Neural progenitor cell (in vitro differentiated cells): Measurements from ENCODE around the gene RTN4RL1. TPM values are rescaled to one million over a fixed set of nuclear protein-coding genes. Genes with fewer than 3 reads are reported as not detected.

Experiments
- DNase-seq: peaks from one replicate; pipeline ENCODE4 v3.0.0-alpha.2; 2016; ENCODE audit warnings: low spot score
- H2AFZ ChIP-seq: fragments of 200-600 bp; sonication (generic); replicated peaks from 2 replicates; pipeline ENCODE4 v1.6.1; 2016; ENCODE audit warnings: antibody characterized with exemption
- H3F3A ChIP-seq: fragments of 200-600 bp; sonication (generic); 2 replicates; pipeline ENCODE4 v1.6.1; 2016; ENCODE audit warnings: antibody characterized with exemption, low read depth
- H3K27ac ChIP-seq: fragments of 200-600 bp; sonication (generic); 2 replicates; pipeline ENCODE4 v1.5.1; 2016; ENCODE audit warnings: mild to moderate bottlenecking
- H3K27me3 ChIP-seq: fragments of 200-600 bp; sonication (generic); 2 replicates; pipeline ENCODE4 v1.6.1; 2016; ENCODE audit warnings: mild to moderate bottlenecking, moderate library complexity
- H3K36me3 ChIP-seq: fragments of 200-600 bp; sonication (generic); 2 replicates; pipeline ENCODE4 v1.5.1; 2016
- H3K4me1 ChIP-seq: fragments of 200-600 bp; sonication (generic); 2 replicates; pipeline ENCODE4 v1.6.1; 2016; ENCODE audit warnings: mixed run types
- H3K4me2 ChIP-seq: fragments of 200-600 bp; sonication (generic); 2 replicates; pipeline ENCODE4 v1.6.1; 2016
- H3K4me3 ChIP-seq: fragments of 200-600 bp; sonication (generic); 2 replicates; pipeline ENCODE4 v1.5.1; 2016
- H3K79me2 ChIP-seq: fragments of 200-600 bp; sonication (generic); 2 replicates; pipeline ENCODE4 v1.6.1; 2016; ENCODE audit warnings: low read depth
- H3K9ac ChIP-seq: fragments of 200-600 bp; sonication (generic); 2 replicates; pipeline ENCODE4 v1.6.1; 2016
- H3K9me3 ChIP-seq: fragments of 200-600 bp; sonication (generic); 2 replicates; pipeline ENCODE4 v1.5.1; 2016; ENCODE audit warnings: low read depth
- H4K20me1 ChIP-seq: fragments of 200-600 bp; sonication (generic); 2 replicates; pipeline ENCODE4 v1.6.1; 2016; ENCODE audit warnings: low read depth
- H3K27ac Mint-ChIP-seq: 3 replicates; pipeline ENCODE4 v1.8.0; 2021; ENCODE audit warnings: mixed read lengths
- H3K27me3 Mint-ChIP-seq: 2 replicates; pipeline ENCODE4 v1.8.0; 2022; ENCODE audit warnings: low read depth, mild to moderate bottlenecking, inconsistent platforms, moderate library complexity, mixed read lengths; ENCODE audit not compliant: insufficient read depth
- H3K36me3 Mint-ChIP-seq: 3 replicates; pipeline ENCODE4 v1.8.0; 2021; ENCODE audit warnings: mixed read lengths
- H3K4me1 Mint-ChIP-seq: 3 replicates; pipeline ENCODE4 v1.8.0; 2021; ENCODE audit warnings: mixed read lengths
- H3K4me3 Mint-ChIP-seq: 3 replicates; pipeline ENCODE4 v1.8.0; 2021; ENCODE audit warnings: mild to moderate bottlenecking, moderate library complexity, mixed read lengths
- H3K9me3 Mint-ChIP-seq: 3 replicates; pipeline ENCODE4 v1.8.0; 2020; ENCODE audit warnings: mixed read lengths
- EZH2 ChIP-seq: fragments of 200-600 bp; sonication (generic); IDR thresholded peaks from 2 replicates; pipeline ENCODE4 v1.6.1; 2017; ENCODE audit warnings: antibody characterized with exemption, mild to moderate bottlenecking, moderate library complexity
- EZH2phosphoT487 ChIP-seq: fragments of 200-600 bp; sonication (generic); IDR thresholded peaks from 2 replicates; pipeline ENCODE4 v1.6.1; 2017; ENCODE audit warnings: antibody characterized with exemption
- total RNA-seq: library from RNA; depleted of rRNA; stranded (reverse); fragments of >200 nt; gene quantifications from 2 replicates; pipeline ENCODE4 v1.2.3, GENCODE V29; 2015; ENCODE audit warnings: low replicate concordance
- TF ChIP-seq, protein P1 (sequence below): fragments of 200-600 bp; sonication (generic); IDR thresholded peaks from 2 replicates; pipeline ENCODE4 v1.5.1; 2017; ENCODE audit warnings: antibody characterized with exemption, mild to moderate bottlenecking

Gene RTN4RL1
- total RNA-seq, 1 donor from 2014 or later: 3.4 TPM

DNA sequence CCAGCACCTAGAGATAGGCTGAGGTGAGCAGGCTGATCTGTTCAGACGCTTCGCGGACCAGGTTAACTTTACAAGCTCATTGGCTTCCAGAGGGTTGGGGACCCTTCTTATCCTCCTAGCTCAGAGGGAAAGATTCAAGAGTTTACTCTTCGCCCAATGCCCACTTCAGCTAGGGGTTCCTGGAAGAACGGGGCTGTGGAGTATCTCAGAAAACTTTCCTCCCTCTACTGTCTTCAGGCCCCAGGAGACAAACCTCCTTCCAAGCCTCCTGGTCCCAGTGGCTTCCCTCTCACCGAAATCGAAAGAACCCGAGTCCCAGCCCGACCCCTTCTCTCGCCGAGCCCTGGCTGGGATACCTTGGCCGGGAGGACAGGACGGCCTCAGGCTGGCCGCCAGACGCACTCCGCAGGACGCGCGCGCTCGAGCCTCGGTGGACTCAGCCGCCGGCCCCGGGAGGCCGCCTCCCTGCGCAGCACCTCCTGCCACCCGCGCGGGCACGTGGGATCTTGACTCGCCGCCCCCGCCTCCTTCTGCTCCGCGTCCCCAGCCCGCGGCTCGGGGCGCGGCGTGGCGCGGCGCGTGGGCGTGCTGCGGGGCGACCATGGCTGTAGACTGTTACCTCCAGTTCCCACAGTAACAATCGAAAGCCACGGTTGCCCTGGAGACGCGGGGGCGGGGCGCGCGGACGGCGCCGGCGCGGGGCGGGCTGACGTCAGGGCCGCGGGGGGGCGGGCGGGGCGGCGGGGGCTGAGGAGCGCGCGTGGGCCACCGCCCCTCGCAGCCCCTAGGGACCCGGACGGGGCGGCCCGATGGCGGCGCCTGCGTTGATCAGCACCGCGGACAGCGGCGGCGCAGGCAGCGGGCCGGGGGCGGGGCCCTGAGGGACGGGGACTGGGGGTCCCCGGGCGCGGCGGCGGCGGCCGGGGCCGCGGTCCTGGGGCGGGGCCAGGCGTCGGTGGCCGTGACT is 24.5 kb upstream of the RTN4RL1 start:
- Histone ChIP-seq H3K27me3 (peaks cover 81% of the 10 kb centered on the region), H3K9ac (no peak overlapping the region), H2AFZ (peak overlapping the region; percentile 34), H4K20me1 (peaks cover 45% of the 10 kb centered on the region), H3F3A (peaks cover 35% of the 10 kb centered on the region), H3K4me3 (peak overlapping the region; percentile 75), H3K36me3 (no peaks in the 10 kb centered on the region), H3K27ac (no peak overlapping the region), H3K4me2 (peak overlapping the region; percentile 100), H3K79me2 (no peaks in the 10 kb centered on the region), H3K4me1 (peaks cover 6% of the 10 kb centered on the region), H3K9me3 (no peaks in the 10 kb centered on the region)
- Mint-ChIP-seq H3K4me1 (peaks cover 32% of the 10 kb centered on the region), H3K36me3 (peaks cover 5% of the 10 kb centered on the region), H3K9me3 (no peaks in the 10 kb centered on the region), H3K27me3 (peaks cover 31% of the 10 kb centered on the region), H3K27ac (peak overlapping the region; percentile 76), H3K4me3 (peak overlapping the region; percentile 91)
- TF ChIP-seq EZH2phosphoT487: no peak
- TF ChIP-seq, protein P1, sequence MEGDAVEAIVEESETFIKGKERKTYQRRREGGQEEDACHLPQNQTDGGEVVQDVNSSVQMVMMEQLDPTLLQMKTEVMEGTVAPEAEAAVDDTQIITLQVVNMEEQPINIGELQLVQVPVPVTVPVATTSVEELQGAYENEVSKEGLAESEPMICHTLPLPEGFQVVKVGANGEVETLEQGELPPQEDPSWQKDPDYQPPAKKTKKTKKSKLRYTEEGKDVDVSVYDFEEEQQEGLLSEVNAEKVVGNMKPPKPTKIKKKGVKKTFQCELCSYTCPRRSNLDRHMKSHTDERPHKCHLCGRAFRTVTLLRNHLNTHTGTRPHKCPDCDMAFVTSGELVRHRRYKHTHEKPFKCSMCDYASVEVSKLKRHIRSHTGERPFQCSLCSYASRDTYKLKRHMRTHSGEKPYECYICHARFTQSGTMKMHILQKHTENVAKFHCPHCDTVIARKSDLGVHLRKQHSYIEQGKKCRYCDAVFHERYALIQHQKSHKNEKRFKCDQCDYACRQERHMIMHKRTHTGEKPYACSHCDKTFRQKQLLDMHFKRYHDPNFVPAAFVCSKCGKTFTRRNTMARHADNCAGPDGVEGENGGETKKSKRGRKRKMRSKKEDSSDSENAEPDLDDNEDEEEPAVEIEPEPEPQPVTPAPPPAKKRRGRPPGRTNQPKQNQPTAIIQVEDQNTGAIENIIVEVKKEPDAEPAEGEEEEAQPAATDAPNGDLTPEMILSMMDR: no peak
- TF ChIP-seq EZH2: no peak
- peak; percentile 95 for DNase-seq

DNA sequence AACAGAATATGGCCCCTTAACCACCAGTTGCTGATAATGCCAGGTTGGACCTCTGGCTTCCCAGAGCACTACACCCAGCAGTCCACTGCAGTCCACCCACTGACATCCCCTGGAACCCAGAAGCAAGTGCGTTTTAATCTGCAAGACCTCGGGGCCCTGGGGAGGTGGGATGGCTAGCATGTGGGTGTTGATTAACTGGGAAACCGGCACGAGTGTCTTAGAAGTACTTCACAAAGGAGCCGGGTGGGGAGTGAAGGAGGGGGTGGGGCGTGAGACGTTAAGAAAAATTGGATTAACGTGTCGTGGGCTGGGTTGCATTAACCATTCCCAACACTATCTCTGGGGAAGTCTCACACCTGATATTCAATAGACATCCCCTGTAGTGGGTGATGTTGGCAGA is 23.7 kb upstream of the RTN4RL1 start:
- Histone ChIP-seq H3K4me1 (peaks cover 6% of the 10 kb centered on the region), H3K4me3 (peak overlapping the region; percentile 75), H3K27ac (no peak overlapping the region), H3K9ac (no peak overlapping the region), H3K4me2 (peak overlapping the region; percentile 100), H4K20me1 (peaks cover 37% of the 10 kb centered on the region), H3K9me3 (no peaks in the 10 kb centered on the region), H3K36me3 (no peaks in the 10 kb centered on the region), H3K79me2 (peaks cover 5% of the 10 kb centered on the region), H3K27me3 (peaks cover 73% of the 10 kb centered on the region), H3F3A (peaks cover 29% of the 10 kb centered on the region), H2AFZ (no peak overlapping the region)
- TF ChIP-seq, protein P1: no peak
- TF ChIP-seq EZH2phosphoT487: no peak
- no peak for TF ChIP-seq EZH2
- H3K9me3 Mint-ChIP-seq: no peaks in the 10 kb centered on the region
- no peak for DNase-seq
- peak overlapping the region; percentile 91 for H3K4me3 Mint-ChIP-seq
- H3K27ac Mint-ChIP-seq: no peak overlapping the region
- H3K4me1 Mint-ChIP-seq: peaks cover 30% of the 10 kb centered on the region
- peaks cover 7% of the 10 kb centered on the region for H3K36me3 Mint-ChIP-seq
- H3K27me3 Mint-ChIP-seq: peaks cover 26% of the 10 kb centered on the region

DNA sequence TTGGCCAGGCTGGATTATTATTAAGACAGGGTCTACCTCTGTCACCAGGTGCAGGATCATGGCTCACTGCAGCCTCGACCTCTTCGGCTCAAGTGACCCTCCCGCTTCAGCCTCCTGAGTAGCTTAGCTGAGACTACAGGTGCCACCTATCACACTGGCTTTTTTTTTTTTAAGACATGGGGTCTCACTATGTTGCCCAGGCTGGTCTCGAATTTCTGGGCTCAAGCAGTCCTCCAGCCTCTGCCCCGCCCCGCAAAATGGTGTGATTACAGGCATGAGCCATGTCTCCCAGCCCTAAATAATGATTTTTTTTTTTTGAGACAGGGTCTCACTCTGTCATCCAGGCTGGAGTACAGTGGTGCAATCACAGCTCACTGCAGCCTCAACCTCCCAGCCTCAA is 22.5 kb upstream of the RTN4RL1 start:
- TF ChIP-seq EZH2 (no peak), EZH2phosphoT487 (no peak)
- TF ChIP-seq, protein P1: no peak
- no peaks in the 10 kb centered on the region for H3K36me3 ChIP-seq
- Mint-ChIP-seq H3K27ac (no peak overlapping the region), H3K36me3 (peaks cover 13% of the 10 kb centered on the region), H3K4me1 (peaks cover 32% of the 10 kb centered on the region), H3K4me3 (no peak overlapping the region), H3K27me3 (peaks cover 23% of the 10 kb centered on the region), H3K9me3 (no peaks in the 10 kb centered on the region)
- H3K27me3 ChIP-seq: peaks cover 62% of the 10 kb centered on the region
- peaks cover 11% of the 10 kb centered on the region for H3K4me1 ChIP-seq
- H3K4me2 ChIP-seq: no peak overlapping the region
- H3K79me2 ChIP-seq: peaks cover 17% of the 10 kb centered on the region
- H3K9me3 ChIP-seq: no peaks in the 10 kb centered on the region
- H4K20me1 ChIP-seq: peaks cover 32% of the 10 kb centered on the region
- no peak overlapping the region for H3K9ac ChIP-seq
- no peak overlapping the region for H3K27ac ChIP-seq
- no peak for DNase-seq
- H3F3A ChIP-seq: peaks cover 28% of the 10 kb centered on the region
- H3K4me3 ChIP-seq: no peak overlapping the region
- no peak overlapping the region for H2AFZ ChIP-seq
